KG1 (cell line): ENCODE measurements around the gene E2F3.
"Not testable (repeated sequence)": the region's sequence is repeated elsewhere in the genome, so short reads cannot be mapped to it uniquely, and the experiment has no call there.

Experiments
- DNase-seq: peaks from one replicate; lab custom pipeline; 2025; lab: John Stamatoyannopoulos, UW

E2F3 gene

GRCh38 chr6:20467437-20467836, 65.8 kb downstream of the E2F3 start:
- no peak for DNase-seq

GRCh38 chr6:20468209-20468608, 66.5 kb downstream of the E2F3 start:
- DNase-seq: no peak

- no peak for DNase-seq
These were observed 71.1 kb downstream of the E2F3 start for GRCh38 chr6:20472748-20473147.

- DNase-seq: no peak
These were observed 71.8 kb downstream of the E2F3 start for GRCh38 chr6:20473518-20473917.

GRCh38 chr6:20474874-20475542, 73.3 kb downstream of the E2F3 start:
- DNase-seq: no peak

- no peak for DNase-seq
These were observed 74.9 kb downstream of the E2F3 start for GRCh38 chr6:20476501-20477043.

- DNase-seq: no peak
These were observed 75.8 kb downstream of the E2F3 start for GRCh38 chr6:20477485-20477884.

GRCh38 chr6:20479060-20479459, 77.4 kb downstream of the E2F3 start:
- DNase-seq: no peak

GRCh38 chr6:20479526-20479925, 77.8 kb downstream of the E2F3 start:
- no peak for DNase-seq

- DNase-seq: no peak
These were observed 79.6 kb downstream of the E2F3 start for GRCh38 chr6:20481281-20481680.

- DNase-seq: no peak
These were observed 82.3 kb downstream of the E2F3 start for GRCh38 chr6:20483887-20484497.

- no peak for DNase-seq
These were observed 85.0 kb downstream of the E2F3 start for GRCh38 chr6:20486641-20487040.

GRCh38 chr6:20487669-20488375, 86.1 kb downstream of the E2F3 start:
- no peak for DNase-seq

- DNase-seq: no peak
These were observed 88.9 kb downstream of the E2F3 start for GRCh38 chr6:20490591-20490990.

- DNase-seq: no peak
These were observed 90.4 kb downstream of the E2F3 start for GRCh38 chr6:20492099-20492498.

GRCh38 chr6:20497216-20498040, 95.7 kb downstream of the E2F3 start:
- DNase-seq: no peak

GRCh38 chr6:20498041-20498385, 96.3 kb downstream of the E2F3 start:
- DNase-seq: no peak

GRCh38 chr6:20509212-20509611, 107.5 kb downstream of the E2F3 start:
- DNase-seq: no peak

- DNase-seq: no peak
These were observed 110.2 kb downstream of the E2F3 start for GRCh38 chr6:20511852-20512251.

GRCh38 chr6:20525208-20525607, 123.5 kb downstream of the E2F3 start:
- DNase-seq: not testable (repeated sequence)

- DNase-seq: peak; percentile 24
These were observed 127.4 kb downstream of the E2F3 start for GRCh38 chr6:20529086-20529448.

GRCh38 chr6:20532881-20533280, 131.2 kb downstream of the E2F3 start:
- no peak for DNase-seq
